ENCODE measurements around the gene SST. TPM values are rescaled to one million over a fixed set of nuclear protein-coding genes. Genes with fewer than 3 reads are reported as not detected.

Gene SST
- total and polyA plus RNA-seq, 2 of the 8 experiments (the other 6 are each of a cell fraction or from before 2014, with no cell fraction given) = 0.50 TPM; not detected in 1

DNA sequence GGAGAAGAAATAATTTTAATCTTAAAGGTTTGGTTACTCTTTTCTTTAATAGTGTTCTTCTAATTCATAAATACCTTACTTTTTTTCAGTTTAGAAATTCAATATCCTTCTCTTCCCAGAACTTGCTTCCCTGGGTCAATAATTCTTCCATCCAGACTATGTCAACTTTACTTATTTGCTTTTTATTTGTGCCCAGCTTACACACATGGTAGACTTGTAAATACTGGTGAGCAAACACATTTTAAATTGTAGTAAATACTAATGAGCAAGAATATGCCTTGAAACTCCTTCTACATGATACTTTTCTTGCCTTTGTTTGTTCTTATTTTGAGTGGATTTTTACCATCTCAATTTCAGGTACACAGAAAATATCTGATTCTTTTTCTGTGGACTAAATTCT, 33.7 kb downstream of the SST start (continued):
- TF ChIP-seq, protein P1, sequence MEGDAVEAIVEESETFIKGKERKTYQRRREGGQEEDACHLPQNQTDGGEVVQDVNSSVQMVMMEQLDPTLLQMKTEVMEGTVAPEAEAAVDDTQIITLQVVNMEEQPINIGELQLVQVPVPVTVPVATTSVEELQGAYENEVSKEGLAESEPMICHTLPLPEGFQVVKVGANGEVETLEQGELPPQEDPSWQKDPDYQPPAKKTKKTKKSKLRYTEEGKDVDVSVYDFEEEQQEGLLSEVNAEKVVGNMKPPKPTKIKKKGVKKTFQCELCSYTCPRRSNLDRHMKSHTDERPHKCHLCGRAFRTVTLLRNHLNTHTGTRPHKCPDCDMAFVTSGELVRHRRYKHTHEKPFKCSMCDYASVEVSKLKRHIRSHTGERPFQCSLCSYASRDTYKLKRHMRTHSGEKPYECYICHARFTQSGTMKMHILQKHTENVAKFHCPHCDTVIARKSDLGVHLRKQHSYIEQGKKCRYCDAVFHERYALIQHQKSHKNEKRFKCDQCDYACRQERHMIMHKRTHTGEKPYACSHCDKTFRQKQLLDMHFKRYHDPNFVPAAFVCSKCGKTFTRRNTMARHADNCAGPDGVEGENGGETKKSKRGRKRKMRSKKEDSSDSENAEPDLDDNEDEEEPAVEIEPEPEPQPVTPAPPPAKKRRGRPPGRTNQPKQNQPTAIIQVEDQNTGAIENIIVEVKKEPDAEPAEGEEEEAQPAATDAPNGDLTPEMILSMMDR (IDR thresholded peaks at IDR 0.05; ENCODE audit: control extremely low read depth in 1 of 3, insufficient read depth in 1 of 3, low read depth in 1 of 3, low read length in 3 of 3) = no peak
- no peak for TF ChIP-seq BRCA1 (IDR thresholded peaks at IDR 0.05; ENCODE audit: low read depth, low read length)
